GM12891 (cell line): ENCODE results near the gene PKP1.

Experiments
- DNase-seq: peaks from one replicate; pipeline ENCODE4 v3.0.0; 2011; ENCODE audit warnings: low spot score; ENCODE audit not compliant: insufficient read length
- FAIRE-seq: peaks from 2 replicates; lab custom pipeline; 2011; peaks lifted over from hg19 to GRCh38; lab: Jason Lieb, UNC
- PAX5 ChIP-seq: IDR thresholded peaks from 2 replicates; pipeline ENCODE4 v1.6.1; 2011; ENCODE audit warnings: low read length, moderate library complexity, mild to moderate bottlenecking; ENCODE audit not compliant: insufficient read depth, severe bottlenecking
- POLR2A ChIP-seq: IDR thresholded peaks from 2 replicates; pipeline ENCODE4 v1.6.1; 2011; ENCODE audit warnings: low read depth, low read length, control low read depth
- POLR2AphosphoS5 ChIP-seq: IDR thresholded peaks from 2 replicates; pipeline ENCODE4 v1.6.1; 2011; ENCODE audit warnings: low read depth, low read length, control low read depth
- POU2F2 ChIP-seq: IDR thresholded peaks from 2 replicates; pipeline ENCODE4 v1.6.1; 2011; ENCODE audit warnings: low read depth, mild to moderate bottlenecking, control low read depth, low read length, moderate library complexity
- SPI1 ChIP-seq: IDR thresholded peaks from 2 replicates; pipeline ENCODE4 v1.6.1; 2011; ENCODE audit warnings: low read depth, low read length, control low read depth
- TAF1 ChIP-seq: IDR thresholded peaks from 2 replicates; pipeline ENCODE4 v1.6.1; 2011; ENCODE audit warnings: low read depth, low read length, control low read depth

The PKP1 gene

GRCh38 chr1:201332616-201333335 is 49.5 kb downstream of the PKP1 start:
- TF ChIP-seq POU2F2 (no peak), PAX5 (no peak), POLR2A (no peak), TAF1 (no peak), POLR2AphosphoS5 (no peak), SPI1 (no peak)
- DNase-seq (no peak), FAIRE-seq (no peak)

- FAIRE-seq (no peak), DNase-seq (no peak)
- no peak for TF ChIP-seq POLR2A
- no peak for TF ChIP-seq POU2F2
- TF ChIP-seq PAX5, result no peak
- no peak for TF ChIP-seq TAF1
- TF ChIP-seq POLR2AphosphoS5, result no peak
- no peak for TF ChIP-seq SPI1
Observed at GRCh38 chr1:201334325-201335173, 51.2 kb downstream of the PKP1 start.

- DNase-seq (no peak), FAIRE-seq (no peak)
- no peak for TF ChIP-seq POU2F2
- no peak for TF ChIP-seq SPI1
- TF ChIP-seq PAX5, result no peak
- TF ChIP-seq TAF1, result no peak
- TF ChIP-seq POLR2AphosphoS5, result no peak
- TF ChIP-seq POLR2A, result no peak
Observed at GRCh38 chr1:201335174-201335870, 52.0 kb downstream of the PKP1 start.

GRCh38 chr1:201335901-201336300 is 52.6 kb downstream of the PKP1 start:
- no peak for DNase-seq
- FAIRE-seq, result no peak
- no peak for TF ChIP-seq POU2F2
- no peak for TF ChIP-seq TAF1
- TF ChIP-seq SPI1, result no peak
- no peak for TF ChIP-seq POLR2A
- no peak for TF ChIP-seq PAX5
- no peak for TF ChIP-seq POLR2AphosphoS5

- TF ChIP-seq POU2F2, result no peak
- TF ChIP-seq PAX5, result no peak
- TF ChIP-seq SPI1, result no peak
- TF ChIP-seq POLR2A, result no peak
- TF ChIP-seq TAF1, result no peak
- TF ChIP-seq POLR2AphosphoS5, result no peak
- DNase-seq (no peak), FAIRE-seq (no peak)
Observed at GRCh38 chr1:201336711-201337450, 53.6 kb downstream of the PKP1 start.

- DNase-seq, result no peak
- FAIRE-seq, result no peak
- TF ChIP-seq POU2F2, result no peak
Observed at GRCh38 chr1:201341377-201341776, 58.1 kb downstream of the PKP1 start.

- no peak for TF ChIP-seq POU2F2
- FAIRE-seq, result no peak
Observed at GRCh38 chr1:201344206-201345080, 61.1 kb downstream of the PKP1 start.

GRCh38 chr1:201345081-201345355 is 61.7 kb downstream of the PKP1 start:
- no peak for DNase-seq
- TF ChIP-seq POU2F2, result no peak
- no peak for TF ChIP-seq POLR2A
- TF ChIP-seq SPI1, result no peak
- TF ChIP-seq POLR2AphosphoS5, result no peak
- no peak for TF ChIP-seq TAF1
- no peak for TF ChIP-seq PAX5
- no peak for FAIRE-seq

More at GRCh38 chr1:201344206-201345080, 61.1 kb downstream of the PKP1 start:
- DNase-seq, result no peak
